ENCODE measurements around the gene ATP1A3. TPM values are rescaled to one million over a fixed set of nuclear protein-coding genes. Genes with fewer than 3 reads are reported as not detected.
"Not testable (repeated sequence)": the region's sequence is repeated elsewhere in the genome, so short reads cannot be mapped to it uniquely, and the experiment has no call there.

Gene ATP1A3
- total RNA-seq, result under 0.01 TPM in 1 of 2 replicates, not detected in the other

GRCh38 chr19:41993612-41994483 lies at the start of gene ATP1A3:
Gene ATP1A3, minus strand, starts transcription at chr19:41994230. Its CDS starts 154 bp downstream, at chr19:41994076.
- DNase-seq (ENCODE audit: low read depth in 2 of 2), result peak; percentile 48 to 51

GRCh38 chr19:42042455-42043170 lies 48.6 kb upstream of the ATP1A3 start:
- no peak for DNase-seq (ENCODE audit: low read depth in 2 of 2)

DNA sequence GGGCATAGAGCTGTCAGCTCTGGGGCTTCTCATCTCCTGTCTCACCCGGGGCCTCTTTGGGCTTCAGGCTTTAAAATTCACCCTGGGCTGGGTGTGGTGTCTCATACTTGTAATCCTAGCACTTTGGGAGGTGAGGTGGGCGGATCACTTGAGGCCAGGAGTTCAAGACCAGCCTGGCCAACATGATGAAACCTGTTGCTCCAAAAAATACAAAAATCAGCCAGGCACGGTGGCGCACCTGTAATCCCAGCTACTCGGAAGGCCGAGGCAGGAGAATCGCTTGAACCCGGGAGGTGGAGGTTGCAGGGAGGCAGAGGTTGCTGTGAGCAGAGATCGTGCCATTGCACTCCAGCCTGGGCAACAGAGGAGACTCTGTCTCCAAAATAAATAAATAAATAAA lies 46.5 kb upstream of the ATP1A3 start:
- not testable (repeated sequence) for DNase-seq (ENCODE audit: low read depth in 2 of 2)

DNA sequence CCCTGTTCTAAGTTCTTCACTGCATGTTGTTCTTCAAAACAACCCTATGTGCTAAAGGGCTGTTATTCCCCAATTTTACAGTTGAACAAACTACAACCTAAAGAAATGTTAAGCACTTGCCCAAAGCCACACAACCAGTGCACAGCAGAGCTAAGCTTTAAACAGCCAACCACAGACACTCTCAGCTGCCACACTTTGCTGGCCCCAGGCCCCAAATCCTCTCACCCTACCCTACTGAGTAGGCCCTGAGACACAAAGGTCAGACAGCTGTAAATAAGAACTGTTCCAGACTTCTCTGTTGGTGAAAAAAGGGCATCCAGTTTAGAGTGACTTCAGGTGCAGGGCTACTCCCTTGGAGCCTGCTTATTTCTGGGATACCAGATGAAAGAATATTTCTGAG lies 46.0 kb upstream of the ATP1A3 start:
- DNase-seq (ENCODE audit: low read depth in 2 of 2), result no peak

DNA sequence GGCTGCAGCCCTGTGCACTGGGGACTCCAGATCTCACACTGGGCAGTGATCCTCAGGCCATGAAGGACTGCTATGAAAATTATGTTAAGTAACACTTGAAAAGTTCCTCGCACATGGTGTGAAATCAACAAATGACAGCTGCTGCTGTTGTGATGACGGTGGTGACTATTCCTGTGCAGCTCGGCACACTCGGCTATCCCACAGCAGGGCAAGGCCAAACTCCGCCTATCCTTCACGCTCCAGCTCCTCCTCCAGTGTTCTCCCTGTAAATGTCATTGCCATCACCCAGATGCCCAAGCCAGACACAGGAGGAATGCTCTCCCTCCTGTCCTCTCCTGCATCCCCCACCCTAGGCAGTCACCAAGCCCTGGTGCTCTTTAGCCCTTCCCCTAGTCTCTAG lies 44.6 kb upstream of the ATP1A3 start:
- no peak for DNase-seq (ENCODE audit: low read depth in 2 of 2)

DNA sequence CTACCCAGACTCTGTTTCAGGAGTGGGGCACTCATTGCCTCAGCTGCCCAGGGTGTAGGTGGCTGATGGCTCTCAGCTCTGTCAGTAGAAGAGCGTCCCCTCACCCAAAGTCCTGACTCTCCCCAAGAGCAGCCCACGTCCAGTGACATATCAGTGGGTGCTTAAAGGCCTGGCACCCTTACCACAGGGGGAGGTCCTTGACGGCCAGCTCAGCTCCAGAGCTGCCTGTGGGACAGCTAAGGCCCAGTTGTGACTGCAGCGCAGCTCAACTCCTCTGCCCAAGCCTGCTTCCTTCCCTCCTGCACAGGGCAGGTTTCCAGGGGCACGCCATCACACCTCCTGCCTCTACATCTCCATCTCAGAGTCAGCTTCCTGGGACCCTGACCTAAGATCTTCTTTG lies 43.6 kb upstream of the ATP1A3 start:
- DNase-seq (ENCODE audit: low read depth in 2 of 2), result no peak

GRCh38 chr19:42034640-42035391 lies 40.8 kb upstream of the ATP1A3 start:
- DNase-seq (ENCODE audit: low read depth in 2 of 2), result peak; percentile 70 to 72

DNA sequence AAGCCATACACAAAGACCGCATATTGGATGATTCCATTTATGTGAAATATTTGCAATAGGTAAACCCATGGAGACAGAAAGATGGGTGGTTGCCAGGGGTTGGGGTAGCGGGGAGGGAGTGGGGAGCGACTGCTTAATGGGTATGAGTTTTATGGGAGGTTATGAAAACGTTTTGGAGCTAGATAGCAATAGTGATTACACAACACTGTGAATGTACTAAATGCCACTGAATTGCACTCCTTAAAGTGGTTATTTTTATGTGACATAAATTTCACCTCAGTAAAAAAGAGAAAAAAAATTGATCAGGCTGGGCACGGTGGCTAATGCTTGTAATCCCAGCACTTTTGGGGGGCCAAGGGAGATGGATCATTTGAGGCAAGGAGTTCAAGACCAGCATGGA lies 39.4 kb upstream of the ATP1A3 start:
- DNase-seq (ENCODE audit: low read depth in 2 of 2), result no peak

DNA sequence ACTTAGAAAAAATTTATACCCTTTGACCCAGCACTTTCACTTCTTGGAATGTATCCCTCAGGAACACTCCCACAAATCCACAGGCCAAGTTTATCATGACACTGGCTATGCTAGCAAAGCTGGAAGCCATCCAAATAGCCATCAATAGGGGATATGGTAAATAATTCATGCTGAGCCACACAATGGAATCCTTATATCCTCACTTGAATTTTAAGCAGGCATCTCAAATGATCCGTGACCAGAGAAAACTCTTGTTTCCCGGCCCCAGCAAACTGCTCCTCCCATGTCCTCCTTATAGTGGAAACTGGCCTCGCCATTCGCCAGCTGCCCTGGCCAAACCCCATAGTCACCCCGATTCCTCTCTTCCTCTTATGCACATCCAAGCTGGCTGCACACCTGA lies 38.4 kb upstream of the ATP1A3 start:
- DNase-seq (ENCODE audit: low read depth in 2 of 2), result no peak

- DNase-seq (ENCODE audit: low read depth in 2 of 2), result no peak
These were observed 36.8 kb upstream of the ATP1A3 start for GRCh38 chr19:42030645-42031440.

- DNase-seq (ENCODE audit: low read depth in 2 of 2), result no peak
These were observed 34.5 kb upstream of the ATP1A3 start for GRCh38 chr19:42028304-42029216.

DNA sequence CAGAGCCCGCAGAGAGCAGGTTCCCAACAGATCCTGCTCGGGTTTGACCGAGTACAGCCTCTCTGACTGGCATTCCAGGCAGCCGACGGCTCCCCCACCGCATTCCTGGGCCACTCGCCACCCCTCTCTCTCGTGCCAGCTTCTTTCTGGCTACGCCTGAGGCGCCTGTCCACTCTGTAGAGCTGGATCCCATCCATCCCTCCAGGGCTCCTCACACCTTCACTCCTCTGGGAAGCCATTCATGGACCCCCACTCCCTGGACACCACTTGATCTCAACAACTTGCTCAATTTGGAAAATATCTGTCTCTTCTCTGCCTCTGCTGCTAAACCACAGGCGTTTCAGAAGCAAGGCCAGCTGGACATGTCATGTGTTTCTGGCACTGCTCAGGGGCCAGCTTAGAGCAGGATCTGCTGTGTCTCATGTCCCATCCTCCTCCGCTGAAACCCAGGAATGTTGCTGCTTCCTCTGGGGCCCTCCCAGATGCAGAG lies 30.6 kb upstream of the ATP1A3 start:
- no peak for DNase-seq (ENCODE audit: low read depth in 2 of 2)

DNA sequence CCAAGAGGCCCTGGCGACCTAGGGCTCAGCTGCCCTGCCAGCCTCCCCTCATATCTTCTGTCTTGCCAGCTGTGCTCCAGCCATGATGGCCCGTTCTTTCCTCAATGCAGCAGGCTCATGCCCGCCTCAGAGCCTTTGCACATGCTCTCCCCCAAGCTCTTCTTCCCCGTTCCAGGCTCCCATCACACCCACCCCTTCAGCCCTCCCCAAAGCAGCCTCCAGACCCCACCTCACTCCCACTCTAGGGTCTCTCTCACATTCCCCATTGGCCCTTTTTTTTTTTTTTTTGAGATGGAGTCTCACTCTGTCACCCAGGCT lies 29.9 kb upstream of the ATP1A3 start:
- no peak for DNase-seq (ENCODE audit: low read depth in 2 of 2)

DNA sequence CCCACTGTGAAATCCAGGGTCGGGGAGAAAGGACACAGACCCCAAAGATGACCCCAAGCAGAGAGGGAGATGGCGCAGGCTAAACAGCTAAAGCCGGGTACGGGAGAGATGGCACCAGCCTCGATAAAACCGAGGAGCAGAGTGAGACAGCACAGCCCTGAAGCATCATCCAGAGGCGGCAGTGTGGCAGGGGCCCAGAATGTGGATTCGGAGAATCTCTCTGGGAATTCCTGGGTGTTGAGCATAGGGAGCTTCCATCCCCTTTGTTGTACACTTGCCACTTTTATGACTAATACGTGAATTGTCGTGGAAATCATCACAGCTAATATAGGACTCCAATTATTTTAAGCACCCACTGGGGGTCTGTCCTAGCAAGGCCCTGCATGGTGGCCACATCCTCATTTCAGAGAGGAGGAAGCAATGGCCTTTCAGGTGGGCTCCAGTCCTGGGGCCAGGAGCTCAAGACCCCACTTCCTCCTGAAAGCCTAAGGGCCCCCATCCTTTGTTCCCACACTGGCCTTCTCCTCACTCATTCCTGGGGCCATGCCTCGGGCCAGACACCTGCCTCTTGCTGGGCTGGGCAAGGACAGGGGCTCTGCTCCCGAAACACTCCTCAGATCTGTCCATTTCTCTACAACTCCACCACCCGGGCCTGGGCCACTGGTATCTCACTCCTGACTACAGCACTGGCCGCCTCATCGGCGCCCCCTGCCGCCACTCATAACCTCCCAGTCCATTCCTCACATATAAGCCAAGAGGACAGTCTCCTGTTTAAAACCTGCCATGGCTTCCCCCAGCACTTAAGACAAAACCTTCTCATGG lies 29.3 kb upstream of the ATP1A3 start:
- peak; percentile 27 to 29 for DNase-seq (ENCODE audit: low read depth in 2 of 2)

GRCh38 chr19:42022616-42023015 lies 28.6 kb upstream of the ATP1A3 start:
- no peak for DNase-seq (ENCODE audit: low read depth in 2 of 2)

DNA sequence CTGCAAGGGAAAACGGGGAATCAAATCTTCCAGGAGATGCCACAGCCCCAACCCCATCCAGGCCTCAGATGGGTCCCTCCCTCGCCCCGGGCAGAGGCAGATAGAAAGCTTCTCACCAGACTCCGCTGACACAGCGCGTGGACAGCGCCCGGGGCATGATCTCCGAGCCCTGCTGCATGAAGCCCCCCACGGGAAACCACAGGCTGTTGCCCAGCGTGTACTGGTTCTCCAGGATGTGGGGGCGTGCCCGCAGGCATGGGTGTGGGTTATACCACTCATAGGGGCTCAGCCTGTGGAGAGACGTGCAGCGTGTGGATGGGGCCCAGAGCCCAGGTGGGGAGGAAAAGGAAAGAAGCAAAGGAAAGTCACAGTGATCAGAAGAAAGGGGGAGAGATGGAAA lies 27.2 kb upstream of the ATP1A3 start:
- DNase-seq (ENCODE audit: low read depth in 2 of 2), result no peak

DNA sequence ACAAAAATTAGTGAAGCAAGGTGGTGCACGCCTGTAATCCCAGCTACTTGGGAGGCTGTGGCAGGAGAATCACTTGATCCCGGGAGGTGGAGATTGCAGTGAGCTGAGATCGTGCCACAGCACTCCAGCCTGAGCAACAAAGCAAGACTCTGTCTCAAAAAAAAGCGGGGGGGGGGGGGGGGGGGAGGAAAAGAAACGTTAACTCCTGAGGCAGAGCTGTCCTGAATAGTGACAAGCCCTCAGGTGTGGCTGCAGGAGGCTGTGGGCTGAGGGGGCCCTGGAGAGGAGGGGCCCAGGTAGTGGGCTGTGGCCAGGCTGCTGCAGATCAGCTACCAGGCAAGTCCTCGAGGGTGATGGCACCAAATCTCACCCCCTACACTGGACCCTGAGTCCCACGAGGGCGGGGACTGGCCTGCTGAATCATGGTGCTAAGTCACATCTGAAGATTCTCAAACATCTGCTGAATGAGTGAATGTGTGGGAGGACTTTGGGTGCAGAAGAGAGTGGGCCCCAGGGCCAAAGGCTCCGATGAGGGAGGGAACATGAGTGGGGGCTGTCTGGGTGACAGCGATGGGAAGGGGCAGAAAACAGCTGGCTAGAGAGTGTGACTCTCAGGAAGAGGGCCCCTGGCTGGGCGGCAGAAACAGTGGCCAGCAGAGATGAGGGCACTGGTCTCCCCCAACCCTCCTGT lies 24.6 kb upstream of the ATP1A3 start:
- no peak for DNase-seq (ENCODE audit: low read depth in 2 of 2)

- no peak for DNase-seq (ENCODE audit: low read depth in 2 of 2)
These were observed 23.0 kb upstream of the ATP1A3 start for GRCh38 chr19:42017040-42017439.

DNA sequence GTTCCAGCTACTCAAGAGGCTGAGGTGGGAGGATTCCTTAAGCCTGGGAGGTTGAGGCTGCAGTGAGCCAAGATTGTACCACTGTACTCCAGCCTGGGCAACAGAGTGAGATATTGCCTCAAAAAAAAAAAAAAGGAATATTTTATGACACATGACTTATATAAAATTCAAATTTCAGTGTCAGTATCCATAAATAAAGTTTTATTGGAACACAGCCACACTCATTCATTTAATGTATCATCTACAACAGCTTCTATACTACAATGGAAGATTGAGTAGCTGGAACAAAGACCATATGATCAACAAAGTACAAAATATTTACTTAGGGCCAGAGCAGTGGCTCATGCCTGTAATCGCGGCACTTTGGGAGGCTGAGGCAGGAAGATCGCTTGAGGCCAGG lies 18.7 kb upstream of the ATP1A3 start:
- DNase-seq (ENCODE audit: low read depth in 2 of 2), result not testable (repeated sequence)
